ENCODE data around the gene SPECC1.

DNA sequence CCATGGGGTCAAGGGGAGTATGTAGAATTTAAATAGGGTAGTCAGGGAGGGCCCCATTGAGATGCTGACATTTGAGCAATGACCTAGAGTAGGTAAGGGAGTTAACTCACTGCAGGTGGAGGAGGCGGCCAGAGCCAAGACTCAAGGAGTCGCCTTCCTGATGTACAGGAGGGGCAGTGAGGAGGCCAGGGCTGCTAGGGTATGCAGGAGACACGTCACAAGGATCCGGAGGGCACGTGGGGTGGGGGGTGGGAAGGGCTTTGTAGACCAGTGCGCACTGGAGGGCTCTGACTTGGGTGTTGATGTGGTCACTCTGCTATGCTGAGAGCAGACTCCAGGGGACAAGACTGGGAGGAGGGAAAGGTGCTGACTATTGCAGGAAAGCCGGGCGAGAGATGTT, 37.5 kb downstream of the SPECC1 start:
- TF ChIP-seq, protein P1, sequence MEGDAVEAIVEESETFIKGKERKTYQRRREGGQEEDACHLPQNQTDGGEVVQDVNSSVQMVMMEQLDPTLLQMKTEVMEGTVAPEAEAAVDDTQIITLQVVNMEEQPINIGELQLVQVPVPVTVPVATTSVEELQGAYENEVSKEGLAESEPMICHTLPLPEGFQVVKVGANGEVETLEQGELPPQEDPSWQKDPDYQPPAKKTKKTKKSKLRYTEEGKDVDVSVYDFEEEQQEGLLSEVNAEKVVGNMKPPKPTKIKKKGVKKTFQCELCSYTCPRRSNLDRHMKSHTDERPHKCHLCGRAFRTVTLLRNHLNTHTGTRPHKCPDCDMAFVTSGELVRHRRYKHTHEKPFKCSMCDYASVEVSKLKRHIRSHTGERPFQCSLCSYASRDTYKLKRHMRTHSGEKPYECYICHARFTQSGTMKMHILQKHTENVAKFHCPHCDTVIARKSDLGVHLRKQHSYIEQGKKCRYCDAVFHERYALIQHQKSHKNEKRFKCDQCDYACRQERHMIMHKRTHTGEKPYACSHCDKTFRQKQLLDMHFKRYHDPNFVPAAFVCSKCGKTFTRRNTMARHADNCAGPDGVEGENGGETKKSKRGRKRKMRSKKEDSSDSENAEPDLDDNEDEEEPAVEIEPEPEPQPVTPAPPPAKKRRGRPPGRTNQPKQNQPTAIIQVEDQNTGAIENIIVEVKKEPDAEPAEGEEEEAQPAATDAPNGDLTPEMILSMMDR (IDR thresholded peaks at IDR 0.05; ENCODE audit: low read depth, low read length, poor library complexity, severe bottlenecking): no peak
- TF ChIP-seq EZH2phosphoT487 (IDR thresholded peaks at IDR 0.05; ENCODE audit: borderline replicate concordance, low read length): no peak
